ENCODE data around the gene PCDHA11. TPM values are rescaled to one million over a fixed set of nuclear protein-coding genes. Genes with fewer than 3 reads are reported as not detected.
"Not testable (repeated sequence)": the region's sequence is repeated elsewhere in the genome, so short reads cannot be mapped to it uniquely, and the experiment has no call there.

PCDHA11 gene
- total RNA-seq (1 to 10 TPM; 2.9 to 4.6 TPM), polyA plus RNA-seq (ENCODE audit: insufficient read depth, low read depth, low replicate concordance) (2.7 TPM)
- long read RNA-seq, donor 1, result 0 reads
- long read RNA-seq, donor 2, result 0 reads

DNA sequence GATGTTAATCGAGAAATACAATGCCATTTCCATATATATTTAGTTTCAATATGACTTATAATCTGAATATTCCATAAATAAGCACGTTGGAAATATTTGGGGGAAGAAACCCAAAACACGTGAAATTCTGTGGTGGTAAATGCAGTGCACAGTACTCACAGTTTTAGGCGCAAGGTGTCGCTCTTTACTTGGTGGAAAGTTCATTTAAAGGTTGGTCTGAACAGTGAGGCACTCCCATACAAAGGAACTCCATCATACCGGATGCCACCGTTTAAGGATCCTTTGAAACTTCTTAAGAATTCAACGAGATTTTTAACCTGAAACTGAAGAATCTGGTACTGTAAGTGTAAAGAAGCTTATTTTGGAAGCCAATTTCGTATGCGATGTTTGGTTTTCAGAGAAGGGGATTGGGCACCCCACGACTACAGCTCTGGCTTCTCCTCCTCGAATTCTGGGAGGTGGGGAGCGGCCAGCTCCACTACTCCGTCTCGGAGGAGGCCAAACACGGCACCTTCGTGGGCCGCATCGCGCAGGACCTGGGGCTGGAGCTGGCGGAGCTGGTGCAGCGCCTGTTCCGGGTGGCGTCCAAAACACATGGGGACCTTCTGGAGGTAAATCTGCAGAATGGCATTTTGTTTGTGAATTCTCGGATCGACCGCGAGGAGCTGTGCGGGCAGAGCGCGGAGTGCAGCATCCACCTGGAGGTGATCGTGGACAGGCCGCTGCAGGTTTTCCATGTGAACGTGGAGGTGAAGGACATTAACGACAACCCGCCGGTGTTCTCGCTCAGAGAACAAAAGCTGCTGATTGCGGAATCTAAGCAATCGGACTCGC is at the start of gene PCDHA11:
TSS of gene PCDHA11 (plus strand) at position 237 of the 834 bp plus-strand sequence. CDS start at position 384, 147 bp downstream.
- no peaks in the 10 kb centered on the region for H3K27me3 ChIP-seq
- H3K36me3 ChIP-seq (ENCODE audit: low read depth, missing control alignments), result no peaks in the 10 kb centered on the region
- intact Hi-C loops (cut with DNase I; ENCODE audit: low total_unique reads), result no loop called here
- no peak for TF ChIP-seq POLR2A (IDR thresholded peaks at IDR 0.05)
- TF ChIP-seq, protein P1, sequence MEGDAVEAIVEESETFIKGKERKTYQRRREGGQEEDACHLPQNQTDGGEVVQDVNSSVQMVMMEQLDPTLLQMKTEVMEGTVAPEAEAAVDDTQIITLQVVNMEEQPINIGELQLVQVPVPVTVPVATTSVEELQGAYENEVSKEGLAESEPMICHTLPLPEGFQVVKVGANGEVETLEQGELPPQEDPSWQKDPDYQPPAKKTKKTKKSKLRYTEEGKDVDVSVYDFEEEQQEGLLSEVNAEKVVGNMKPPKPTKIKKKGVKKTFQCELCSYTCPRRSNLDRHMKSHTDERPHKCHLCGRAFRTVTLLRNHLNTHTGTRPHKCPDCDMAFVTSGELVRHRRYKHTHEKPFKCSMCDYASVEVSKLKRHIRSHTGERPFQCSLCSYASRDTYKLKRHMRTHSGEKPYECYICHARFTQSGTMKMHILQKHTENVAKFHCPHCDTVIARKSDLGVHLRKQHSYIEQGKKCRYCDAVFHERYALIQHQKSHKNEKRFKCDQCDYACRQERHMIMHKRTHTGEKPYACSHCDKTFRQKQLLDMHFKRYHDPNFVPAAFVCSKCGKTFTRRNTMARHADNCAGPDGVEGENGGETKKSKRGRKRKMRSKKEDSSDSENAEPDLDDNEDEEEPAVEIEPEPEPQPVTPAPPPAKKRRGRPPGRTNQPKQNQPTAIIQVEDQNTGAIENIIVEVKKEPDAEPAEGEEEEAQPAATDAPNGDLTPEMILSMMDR (IDR thresholded peaks at IDR 0.05), result peak in 2 of 3 experiments; percentile 25 to 35
- no peaks in the 10 kb centered on the region for H3K9me3 ChIP-seq
- DNase-seq, result peak; percentile 52
- no peak within 1 kb of the TSS for H3K27ac ChIP-seq
- no peaks in the 10 kb centered on the region for H3K4me1 ChIP-seq
- H3K4me3 ChIP-seq, result peak within 1 kb of the TSS in 1 of 2 donors; percentile 18
- 9 to 12% methylated on average over 23 to 41 of the region's 41 CpGs for WGBS, 2 donors

- peak within 1 kb of the TSS in 1 of 2 donors; percentile 39 for H3K4me3 ChIP-seq
- intact Hi-C loops (cut with DNase I; ENCODE audit: low total_unique reads), result no loop called here
- no peaks in the 10 kb centered on the region for H3K27me3 ChIP-seq
- DNase-seq, result peak; percentile 78
- no peak within 1 kb of the TSS for H3K27ac ChIP-seq
- H3K9me3 ChIP-seq, result no peaks in the 10 kb centered on the region
- no peak for TF ChIP-seq POLR2A (IDR thresholded peaks at IDR 0.05)
- TF ChIP-seq, protein P1 (IDR thresholded peaks at IDR 0.05), result peak in 2 of 3 experiments; percentile 43 to 47
- H3K36me3 ChIP-seq (ENCODE audit: low read depth, missing control alignments), result no peaks in the 10 kb centered on the region
- no peaks in the 10 kb centered on the region for H3K4me1 ChIP-seq
- WGBS, 2 donors, result 15 to 19% methylated on average over 39 of the region's 39 CpGs
Measured at GRCh38 chr5:140821375-140822280, 47.1 kb upstream of the PCDHA11 start, which contains the start of gene PCDHA5. TSS of gene PCDHA5 (plus strand) at chr5:140821613.

DNA sequence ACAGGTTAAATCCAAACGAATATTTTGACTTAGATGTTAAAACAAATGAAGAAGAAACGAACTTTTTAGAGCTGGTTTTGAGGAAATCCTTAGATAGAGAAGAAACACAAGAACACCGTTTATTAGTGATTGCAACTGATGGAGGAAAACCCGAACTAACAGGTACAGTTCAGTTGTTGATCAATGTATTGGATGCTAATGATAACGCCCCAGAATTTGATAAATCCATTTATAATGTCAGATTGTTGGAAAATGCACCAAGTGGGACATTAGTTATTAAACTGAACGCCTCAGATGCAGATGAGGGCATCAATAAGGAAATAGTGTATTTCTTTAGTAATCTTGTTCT is 46.5 kb upstream of the PCDHA11 start:
- Histone ChIP-seq H3K27me3 (no peaks in the 10 kb centered on the region), H3K4me3 (peak overlapping the region in 1 of 2 donors; percentile 39), H3K36me3 (ENCODE audit: low read depth, missing control alignments) (no peaks in the 10 kb centered on the region), H3K9me3 (no peaks in the 10 kb centered on the region), H3K4me1 (no peaks in the 10 kb centered on the region), H3K27ac (no peak overlapping the region)
- no peak for DNase-seq
- TF ChIP-seq, protein P1 (IDR thresholded peaks at IDR 0.05), result no peak
- no peak for TF ChIP-seq POLR2A (IDR thresholded peaks at IDR 0.05)
- 19 to 21% methylated on average over 6 of the region's 6 CpGs for WGBS, 2 donors
- intact Hi-C loops (cut with DNase I; ENCODE audit: low total_unique reads), result no loop called here

- H3K27ac ChIP-seq; intact Hi-C loops (cut with DNase I; ENCODE audit: low total_unique reads); H3K36me3 ChIP-seq (ENCODE audit: low read depth, missing control alignments); H3K4me1 ChIP-seq; H3K9me3 ChIP-seq; H3K4me3 ChIP-seq; H3K27me3 ChIP-seq; DNase-seq: not testable (repeated sequence)
- WGBS, 2 donors, result 38 to 42% methylated on average over 11 to 48 of the region's 48 CpGs
Measured at GRCh38 chr5:140822969-140823368, 45.8 kb upstream of the PCDHA11 start.

- WGBS, 2 donors, result 30 to 40% methylated on average over 2 to 33 of the region's 38 CpGs
- Histone ChIP-seq H3K36me3 (ENCODE audit: low read depth, missing control alignments) (no peaks in the 10 kb centered on the region), H3K4me3 (no peak overlapping the region), H3K27ac (no peak overlapping the region), H3K4me1 (no peaks in the 10 kb centered on the region), H3K27me3 (no peaks in the 10 kb centered on the region), H3K9me3 (no peaks in the 10 kb centered on the region)
- no peak for DNase-seq
- intact Hi-C loops (cut with DNase I; ENCODE audit: low total_unique reads), result no loop called here
- TF ChIP-seq, protein P1 (IDR thresholded peaks at IDR 0.05), result no peak
- TF ChIP-seq POLR2A (IDR thresholded peaks at IDR 0.05), result no peak
Measured at GRCh38 chr5:140823475-140823874, 45.3 kb upstream of the PCDHA11 start.
